Mesothelial cell of epicardium (in vitro differentiated cells): ENCODE results near the gene SESN2. TPM values are rescaled to one million over a fixed set of nuclear protein-coding genes. Genes with fewer than 3 reads are reported as not detected.

Source experiments
- DNase-seq, 2 experiments: peaks; one replicate each; pipeline ENCODE4 v3.0.0; 2021; ENCODE audit warnings: low spot score in 2 of 2; ENCODE audit not compliant: unreplicated experiment in 2 of 2
- H3K27ac Mint-ChIP-seq: 2 replicates; pipeline ENCODE4 v1.8.0; 2021; ENCODE audit warnings: mixed read lengths
- H3K27me3 Mint-ChIP-seq: 2 replicates; pipeline ENCODE4 v1.8.0; 2021; ENCODE audit warnings: low read depth, mixed read lengths
- H3K36me3 Mint-ChIP-seq: 2 replicates; pipeline ENCODE4 v1.8.0; 2021; ENCODE audit warnings: mixed read lengths
- H3K4me1 Mint-ChIP-seq: 2 replicates; pipeline ENCODE4 v1.8.0; 2021; ENCODE audit warnings: mixed read lengths
- H3K4me3 Mint-ChIP-seq: 2 replicates; pipeline ENCODE4 v1.8.0; 2021; ENCODE audit warnings: mild to moderate bottlenecking, moderate library complexity, mixed read lengths
- H3K9me3 Mint-ChIP-seq: 2 replicates; pipeline ENCODE4 v1.8.0; 2021; ENCODE audit warnings: mixed read lengths
- CTCF ChIP-seq: fragments of 200-600 bp; sonication (generic); IDR thresholded peaks from one replicate; pipeline ENCODE4 v1.5.0; 2021; ENCODE audit warnings: antibody characterized with exemption; ENCODE audit not compliant: unreplicated experiment
- total RNA-seq: library from RNA; stranded (reverse); gene quantifications from 3 replicates; pipeline ENCODE4 v1.2.1, GENCODE V29; 2021

The SESN2 gene
- total RNA-seq, 1 donor from 2014 or later = 21.4 TPM

- no peak for TF ChIP-seq CTCF
- H3K4me1 Mint-ChIP-seq = peaks cover 20% of the 10 kb centered on the region
- no peak overlapping the region for H3K27ac Mint-ChIP-seq
- H3K4me3 Mint-ChIP-seq = no peak overlapping the region
- H3K9me3 Mint-ChIP-seq = no peaks in the 10 kb centered on the region
- H3K36me3 Mint-ChIP-seq = no peaks in the 10 kb centered on the region
- H3K27me3 Mint-ChIP-seq = no peaks in the 10 kb centered on the region
- DNase-seq = no peak
These were observed 1.6 kb upstream of the SESN2 start for GRCh38 chr1:28257736-28258135.

- H3K4me3 Mint-ChIP-seq = peak overlapping the region; percentile 72
- H3K27me3 Mint-ChIP-seq = no peaks in the 10 kb centered on the region
- peaks cover 24% of the 10 kb centered on the region for H3K4me1 Mint-ChIP-seq
- no peak for TF ChIP-seq CTCF
- H3K27ac Mint-ChIP-seq = peak overlapping the region; percentile 50
- H3K36me3 Mint-ChIP-seq = no peaks in the 10 kb centered on the region
- H3K9me3 Mint-ChIP-seq = no peaks in the 10 kb centered on the region
- DNase-seq = no peak
These were observed 578 bp upstream of the SESN2 start for GRCh38 chr1:28258628-28259251.

GRCh38 chr1:28259934-28260802 is 850 bp downstream of the SESN2 start:
- peak; percentile 68 to 79 for DNase-seq
- H3K4me1 Mint-ChIP-seq = peaks cover 24% of the 10 kb centered on the region
- H3K27ac Mint-ChIP-seq = peak overlapping the region; percentile 85
- TF ChIP-seq CTCF = no peak
- H3K9me3 Mint-ChIP-seq = no peaks in the 10 kb centered on the region
- no peaks in the 10 kb centered on the region for H3K27me3 Mint-ChIP-seq
- H3K36me3 Mint-ChIP-seq = no peaks in the 10 kb centered on the region
- peak overlapping the region; percentile 72 for H3K4me3 Mint-ChIP-seq

- DNase-seq = no peak
- Mint-ChIP-seq H3K27me3 (no peaks in the 10 kb centered on the region), H3K4me1 (peaks cover 26% of the 10 kb centered on the region), H3K36me3 (no peaks in the 10 kb centered on the region), H3K27ac (peak overlapping the region; percentile 85), H3K9me3 (no peaks in the 10 kb centered on the region), H3K4me3 (peak overlapping the region; percentile 72)
- TF ChIP-seq CTCF = no peak
These were observed 1.5 kb downstream of the SESN2 start for GRCh38 chr1:28260803-28261174.

- H3K4me1 Mint-ChIP-seq = peaks cover 23% of the 10 kb centered on the region
- H3K27me3 Mint-ChIP-seq = no peaks in the 10 kb centered on the region
- no peaks in the 10 kb centered on the region for H3K9me3 Mint-ChIP-seq
- H3K27ac Mint-ChIP-seq = no peak overlapping the region
- TF ChIP-seq CTCF = no peak
- no peak for DNase-seq
- peaks cover 4% of the 10 kb centered on the region for H3K36me3 Mint-ChIP-seq
- H3K4me3 Mint-ChIP-seq = no peak overlapping the region
These were observed 5.6 kb downstream of the SESN2 start for GRCh38 chr1:28264897-28265296.
